Thyroid gland (tissue), 4 donors: Measurements from ENCODE around the gene C1orf87. TPM values are rescaled to one million over a fixed set of nuclear protein-coding genes. Genes with fewer than 3 reads are reported as not detected.

Experiments used
- DNase-seq, 2 donors: peaks; one replicate each; pipeline ENCODE4 v3.0.0-alpha.2; 2019
- H3K27ac ChIP-seq, 3 donors: fragments of 200-600 bp; sonication (generic); 1 replicate in 2 of 3; 2 replicates in 1 of 3; pipeline ENCODE4 v1.5.1; 2016 to 2019; ENCODE audit warnings: mild to moderate bottlenecking in 1 of 3, moderate library complexity in 1 of 3
- H3K27me3 ChIP-seq: fragments of 200-600 bp; sonication (generic); one replicate; pipeline ENCODE4 v1.5.1; 2019
- H3K36me3 ChIP-seq, 2 donors: fragments of 200-600 bp; sonication (generic); one replicate each; pipeline ENCODE4 v1.5.1; 2016 to 2019
- H3K4me1 ChIP-seq, 2 donors: fragments of 200-600 bp; sonication (generic); one replicate each; pipeline ENCODE4 v1.5.1; 2017 to 2019
- H3K4me3 ChIP-seq, 3 donors: fragments of 200-600 bp; sonication (generic); replicated peaks in 1 of 3; 1 replicate in 2 of 3; 2 replicates in 1 of 3; pipeline ENCODE4 v1.5.1; 2016; ENCODE audit warnings: mild to moderate bottlenecking in 1 of 3
- H3K9me3 ChIP-seq: fragments of 200-600 bp; sonication (generic); one replicate; pipeline ENCODE4 v1.5.1; 2017
- POLR2A ChIP-seq, 2 donors: fragments of 450-650 bp; IDR thresholded peaks; one replicate each; pipeline ENCODE4 v1.6.1; 2017; ENCODE audit warnings: antibody characterized with exemption in 2 of 2, mild to moderate bottlenecking in 2 of 2, moderate library complexity in 1 of 2
- WGBS, 2 donors: methylation state at CpG; one replicate each; pipeline ENCODE4 v1.1.5; 2017; 5-methylcytosine and 5-hydroxymethylcytosine counted together
- intact Hi-C: fragments of 100-400 bp; cut with DNase I; formaldehyde crosslinking; loops from one replicate; pipeline ENCODE4 v1.15.1; 2023
- total RNA-seq, 4 donors: library from RNA; depleted of rRNA; stranded (reverse); fragments of >200 nt; gene quantifications; one replicate each; pipeline ENCODE4 v1.2.3, GENCODE V29; 2016
- TF ChIP-seq, protein P1 (sequence below), 6 experiments: fragments of 200-600 bp in 3 of 6; fragments of 450-650 bp in 3 of 6; sonication (generic) in 3 of 6; IDR thresholded peaks; one replicate each; pipeline ENCODE4 v1.5.1; 2016 to 2019; ENCODE audit warnings: antibody characterized with exemption in 6 of 6, mild to moderate bottlenecking in 2 of 6, inconsistent platforms in 1 of 6, moderate library complexity in 1 of 6

Gene C1orf87, protein sequence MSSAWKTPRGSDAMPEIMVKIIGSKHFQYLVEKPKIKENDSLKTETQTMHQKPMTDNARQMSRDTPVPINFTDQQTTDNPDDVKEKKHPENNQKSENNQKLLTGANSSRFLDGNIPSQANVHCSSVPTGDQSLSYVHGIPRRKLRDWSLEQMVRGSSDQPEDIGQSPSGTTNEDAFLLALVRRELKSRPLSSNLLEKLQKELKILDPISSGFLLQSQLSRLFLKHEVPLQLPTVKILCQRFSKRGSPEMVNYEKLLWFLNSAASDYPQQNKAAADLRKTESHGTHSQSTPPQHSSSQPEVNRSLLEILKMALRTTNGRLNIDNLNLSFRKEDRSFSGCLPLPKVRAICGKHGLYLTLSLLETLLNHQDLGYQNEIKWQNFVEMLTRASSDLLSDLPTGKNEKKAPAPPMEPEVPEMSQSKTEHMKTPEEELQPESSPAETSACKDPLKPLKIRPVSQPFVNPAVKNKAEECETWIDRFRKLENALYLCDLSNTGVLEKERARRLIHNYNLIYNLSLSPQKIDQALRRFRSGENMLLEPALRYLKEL
- not detected for total RNA-seq

DNA sequence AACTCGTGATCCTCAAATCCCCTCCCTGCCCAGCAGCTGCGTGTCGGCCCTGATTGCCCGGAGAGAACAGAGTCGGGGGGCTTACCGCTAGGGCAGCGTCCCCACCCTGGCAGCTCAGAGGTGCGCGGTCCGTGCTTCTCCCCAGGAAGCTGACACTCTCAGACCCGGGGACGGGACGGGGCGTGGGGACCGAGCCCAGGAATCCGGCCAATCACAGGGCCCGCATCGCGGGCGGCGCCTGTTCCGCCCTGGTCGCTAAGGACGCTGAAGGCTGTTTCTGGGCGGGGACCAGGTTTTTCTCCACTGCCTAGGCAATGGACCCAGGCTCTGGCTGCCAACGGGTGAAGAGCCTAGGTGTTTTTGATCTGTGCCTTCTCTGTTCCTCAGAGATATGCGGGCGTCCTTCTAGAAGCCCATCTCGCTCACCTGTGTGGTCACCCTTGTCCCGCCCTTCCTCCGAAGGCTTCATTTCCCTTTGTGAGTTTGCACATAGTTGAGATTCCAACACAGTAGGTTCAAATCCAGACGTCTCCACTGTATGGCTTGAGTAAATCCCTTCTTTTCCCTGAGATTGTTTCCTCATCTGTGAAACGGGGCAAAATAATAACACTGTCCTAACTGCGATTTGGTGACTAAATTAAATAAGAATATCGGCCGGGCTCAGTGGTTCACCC is at the start of gene C1orf87:
Gene C1orf87 (minus strand): TSS at position 166 of the 674 bp plus-strand sequence. CDS start 1,127 bp downstream, outside the sequence.
- H3K4me3 ChIP-seq: no peak within 1 kb of the TSS
- H3K4me1 ChIP-seq: no peaks in the 10 kb centered on the region
- WGBS, 2 donors: 33 to 40% methylated on average over 22 to 24 of the region's 36 CpGs
- DNase-seq: peak in 1 of 2 donors; percentile 4
- H3K27ac ChIP-seq: no peak within 1 kb of the TSS
- no peaks in the 10 kb centered on the region for H3K27me3 ChIP-seq
- TF ChIP-seq, protein P1, sequence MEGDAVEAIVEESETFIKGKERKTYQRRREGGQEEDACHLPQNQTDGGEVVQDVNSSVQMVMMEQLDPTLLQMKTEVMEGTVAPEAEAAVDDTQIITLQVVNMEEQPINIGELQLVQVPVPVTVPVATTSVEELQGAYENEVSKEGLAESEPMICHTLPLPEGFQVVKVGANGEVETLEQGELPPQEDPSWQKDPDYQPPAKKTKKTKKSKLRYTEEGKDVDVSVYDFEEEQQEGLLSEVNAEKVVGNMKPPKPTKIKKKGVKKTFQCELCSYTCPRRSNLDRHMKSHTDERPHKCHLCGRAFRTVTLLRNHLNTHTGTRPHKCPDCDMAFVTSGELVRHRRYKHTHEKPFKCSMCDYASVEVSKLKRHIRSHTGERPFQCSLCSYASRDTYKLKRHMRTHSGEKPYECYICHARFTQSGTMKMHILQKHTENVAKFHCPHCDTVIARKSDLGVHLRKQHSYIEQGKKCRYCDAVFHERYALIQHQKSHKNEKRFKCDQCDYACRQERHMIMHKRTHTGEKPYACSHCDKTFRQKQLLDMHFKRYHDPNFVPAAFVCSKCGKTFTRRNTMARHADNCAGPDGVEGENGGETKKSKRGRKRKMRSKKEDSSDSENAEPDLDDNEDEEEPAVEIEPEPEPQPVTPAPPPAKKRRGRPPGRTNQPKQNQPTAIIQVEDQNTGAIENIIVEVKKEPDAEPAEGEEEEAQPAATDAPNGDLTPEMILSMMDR (IDR thresholded peaks at IDR 0.05): no peak
- TF ChIP-seq POLR2A (IDR thresholded peaks at IDR 0.05): no peak
- no peaks in the 10 kb centered on the region for H3K9me3 ChIP-seq
- intact Hi-C loops: no loop called here
- no peaks in the 10 kb centered on the region for H3K36me3 ChIP-seq

DNA sequence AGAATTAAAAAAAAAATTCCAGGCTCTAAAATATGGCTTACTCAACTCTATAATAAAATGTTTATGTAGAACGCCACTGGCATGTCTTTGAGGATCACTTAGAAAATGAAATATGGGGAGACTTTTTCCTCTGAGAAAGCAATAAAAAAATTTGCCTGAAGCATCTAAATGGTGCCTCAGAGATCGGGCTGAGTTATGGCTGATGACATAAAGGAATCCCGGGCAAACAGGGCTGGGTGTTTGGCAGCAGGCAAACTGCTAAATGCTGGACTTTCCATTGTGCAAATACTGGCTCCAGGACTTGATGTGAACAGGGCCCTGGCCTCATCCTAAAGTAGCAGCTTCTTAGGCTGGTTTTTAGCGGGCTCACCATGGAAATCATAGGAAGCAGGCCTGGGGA is 44.5 kb upstream of the C1orf87 start:
- H3K36me3 ChIP-seq: no peaks in the 10 kb centered on the region
- H3K4me1 ChIP-seq: no peaks in the 10 kb centered on the region
- TF ChIP-seq, protein P1 (IDR thresholded peaks at IDR 0.05): no peak
- no peak for TF ChIP-seq POLR2A (IDR thresholded peaks at IDR 0.05)
- WGBS, 2 donors: 83 to 86% methylated on average over 4 of the region's 4 CpGs
- H3K4me3 ChIP-seq: no peak overlapping the region
- no peak overlapping the region for H3K27ac ChIP-seq
- no peak for DNase-seq
- intact Hi-C loops: no loop called here
- no peaks in the 10 kb centered on the region for H3K9me3 ChIP-seq
- H3K27me3 ChIP-seq: no peaks in the 10 kb centered on the region

DNA sequence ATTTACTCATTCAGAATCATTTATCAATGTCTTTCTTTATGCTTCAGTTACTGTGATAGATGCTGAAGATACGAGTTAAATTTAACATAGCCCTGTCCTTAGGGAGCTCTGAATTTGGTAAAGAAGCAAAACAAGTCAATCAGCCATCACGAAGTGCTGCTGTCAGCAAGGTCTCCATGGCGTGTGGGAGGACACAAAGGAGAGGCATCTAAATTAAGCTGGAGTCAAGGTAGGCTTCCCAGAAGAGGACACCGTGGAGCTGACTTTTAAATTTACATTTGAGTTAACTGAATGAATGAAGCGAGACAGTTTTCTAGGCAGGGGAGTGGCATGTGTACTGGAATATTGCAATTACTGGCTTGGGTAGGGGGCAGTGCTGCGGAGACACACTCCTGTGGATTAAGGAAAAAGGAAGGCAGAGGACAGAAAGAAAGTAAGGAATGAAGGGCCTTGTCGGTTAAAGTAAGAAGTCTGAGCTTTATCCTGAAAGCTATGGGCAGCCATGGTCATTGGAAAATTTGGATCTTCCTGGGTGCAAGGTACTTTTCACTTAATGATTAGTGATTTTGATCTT is 41.3 kb upstream of the C1orf87 start:
- Histone ChIP-seq H3K4me3 (no peak overlapping the region), H3K27ac (no peak overlapping the region), H3K4me1 (no peaks in the 10 kb centered on the region), H3K36me3 (no peaks in the 10 kb centered on the region), H3K27me3 (no peaks in the 10 kb centered on the region), H3K9me3 (no peaks in the 10 kb centered on the region)
- TF ChIP-seq, protein P1 (IDR thresholded peaks at IDR 0.05): no peak
- TF ChIP-seq POLR2A (IDR thresholded peaks at IDR 0.05): no peak
- intact Hi-C loops: no loop called here
- no peak for DNase-seq
- 74 to 76% methylated on average over 7 of the region's 7 CpGs for WGBS, 2 donors

DNA sequence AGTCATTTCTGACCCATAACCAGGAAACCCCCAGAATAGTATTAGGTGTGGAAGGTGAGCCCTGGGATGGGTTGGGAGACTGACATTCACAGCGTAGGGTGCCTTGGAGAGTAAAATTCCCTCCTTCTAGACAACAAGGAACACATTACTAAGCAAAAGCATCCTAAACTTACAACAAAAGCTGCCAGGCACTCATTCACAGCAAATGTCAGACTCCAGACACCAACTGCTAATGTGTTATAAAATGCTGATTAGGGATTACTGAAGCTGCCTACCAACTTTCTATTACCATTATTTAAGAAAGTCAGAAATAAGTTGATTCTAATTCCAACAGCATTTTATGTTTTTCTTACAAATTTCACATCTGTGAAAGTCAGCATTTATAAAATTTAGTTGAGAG is 40.0 kb upstream of the C1orf87 start:
- Histone ChIP-seq H3K36me3 (no peaks in the 10 kb centered on the region), H3K4me1 (no peaks in the 10 kb centered on the region)

More for the DNA sequence above, 40.0 kb upstream of the C1orf87 start:
- WGBS, 2 donors: 96 to 100% methylated on average over 1 of the region's 1 CpG
- Histone ChIP-seq H3K9me3 (no peaks in the 10 kb centered on the region), H3K27ac (no peak overlapping the region), H3K27me3 (no peaks in the 10 kb centered on the region), H3K4me3 (no peak overlapping the region)
- intact Hi-C loops: no loop called here
- no peak for DNase-seq
- TF ChIP-seq POLR2A (IDR thresholded peaks at IDR 0.05): no peak
- TF ChIP-seq, protein P1 (IDR thresholded peaks at IDR 0.05): no peak
